Loucy (cell line): ENCODE results near the gene FAM25A.

ENCODE experiments used
- CTCF ChIP-seq: fragments of 200-600 bp; sonication (generic); conservative IDR thresholded peaks from 2 replicates; pipeline ENCODE4 v1.5.1; 2014; ENCODE audit warnings: mild to moderate bottlenecking, antibody characterized with exemption, low read length
- EZH2phosphoT487 ChIP-seq: fragments of 200-600 bp; IDR thresholded peaks from 2 replicates; pipeline ENCODE4 v1.6.1; 2018; ENCODE audit warnings: antibody characterized with exemption, mild to moderate bottlenecking, moderate library complexity, borderline replicate concordance

- no peak for TF ChIP-seq CTCF
- TF ChIP-seq EZH2phosphoT487: no peak
Measured at GRCh38 chr10:87066865-87067264, 46.8 kb downstream of the FAM25A start.
